ENCODE results near the gene TMEM240.
"Not testable (repeated sequence)": the region's sequence is repeated elsewhere in the genome, so short reads cannot be mapped to it uniquely, and the experiment has no call there.

The TMEM240 gene

DNA sequence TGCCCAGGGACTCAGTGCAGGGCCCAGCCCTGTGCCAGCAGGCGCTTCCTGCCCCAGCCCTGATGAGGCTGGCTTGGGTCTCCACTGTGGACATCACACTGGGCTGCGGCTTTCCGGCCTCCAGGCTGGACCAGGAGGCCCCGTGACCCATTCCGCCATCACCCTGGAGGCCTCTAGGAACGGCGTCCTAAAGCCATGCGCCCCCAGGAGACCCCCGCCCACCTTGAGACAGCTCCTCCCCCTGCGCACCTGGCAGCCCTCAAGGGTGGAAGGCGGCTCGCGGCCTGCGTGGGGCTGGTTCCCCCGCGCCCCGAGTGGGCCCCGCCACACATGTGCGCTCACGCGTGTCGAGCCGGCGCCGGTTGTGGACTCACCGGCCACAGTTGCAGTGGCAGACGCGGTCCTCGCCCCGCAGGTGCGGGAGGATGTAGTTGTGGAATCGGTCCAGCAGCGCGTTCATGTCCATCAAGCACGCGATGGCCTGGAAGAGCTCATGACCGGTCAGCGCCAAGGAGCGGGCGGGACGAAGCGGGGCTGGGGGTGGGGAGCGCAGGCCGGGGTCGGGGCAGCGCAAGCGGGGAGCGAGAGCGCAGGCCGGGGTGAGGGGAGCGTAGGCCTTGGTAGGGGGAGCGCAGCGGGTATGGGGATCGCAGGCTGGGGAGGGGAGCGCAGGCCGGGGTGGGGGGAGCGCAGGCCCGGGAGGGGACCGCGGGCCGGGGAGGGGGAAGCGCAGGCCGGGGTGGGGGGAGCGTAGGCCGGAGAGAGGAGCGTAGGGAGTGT lies 924 bp downstream of the TMEM240 start:
- no peak for DNase-seq

GRCh38 chr1:1538989-1539309 lies 1.5 kb downstream of the TMEM240 start:
- DNase-seq = no peak

DNA sequence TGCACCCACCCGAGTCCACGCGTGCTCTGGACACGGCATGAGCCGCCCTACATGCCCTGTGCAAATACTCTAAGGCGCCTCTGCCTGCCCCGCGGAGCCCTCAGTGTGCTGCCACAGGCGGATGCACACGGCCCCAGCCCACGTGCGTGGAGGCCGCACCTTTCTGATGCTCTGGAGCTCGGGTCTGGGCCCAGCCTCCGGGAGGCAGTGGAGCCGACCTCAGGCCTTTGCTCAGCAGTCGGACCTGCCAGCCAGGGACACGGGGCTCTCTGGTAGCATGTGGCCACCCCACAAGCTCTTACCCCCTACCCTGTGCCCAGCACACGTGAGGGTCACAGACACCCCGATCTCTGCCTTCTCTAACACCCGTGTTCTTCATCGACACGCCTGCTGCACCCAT lies 2.1 kb downstream of the TMEM240 start:
- DNase-seq = no peak

DNA sequence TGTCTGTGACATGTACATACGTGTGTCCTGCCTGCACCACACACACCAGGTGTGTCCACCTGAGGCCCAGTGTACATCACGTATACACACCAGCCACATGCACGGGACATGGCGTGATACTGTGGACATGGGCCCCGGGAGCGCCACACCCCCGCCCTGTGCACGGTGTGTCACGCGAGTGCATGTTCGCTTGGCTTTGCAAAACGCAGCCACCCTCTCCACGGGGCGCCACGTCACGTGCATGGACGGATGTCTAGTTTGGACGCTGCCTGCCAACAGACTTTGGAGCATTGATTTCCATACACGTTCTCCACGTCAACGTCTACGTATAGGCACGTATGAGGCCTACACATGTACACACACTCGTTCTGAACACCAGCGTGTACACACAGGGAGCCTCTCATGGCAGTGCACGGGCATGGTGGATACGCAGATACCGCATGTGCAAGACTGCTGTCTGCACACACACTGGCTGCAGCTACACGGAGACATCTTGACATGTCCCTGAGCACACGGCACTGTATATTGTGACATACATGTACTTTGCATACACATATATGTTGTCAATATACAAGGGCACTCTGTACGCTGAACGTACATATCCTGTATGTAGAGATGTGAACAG lies 2.7 kb downstream of the TMEM240 start:
- no peak for DNase-seq

DNA sequence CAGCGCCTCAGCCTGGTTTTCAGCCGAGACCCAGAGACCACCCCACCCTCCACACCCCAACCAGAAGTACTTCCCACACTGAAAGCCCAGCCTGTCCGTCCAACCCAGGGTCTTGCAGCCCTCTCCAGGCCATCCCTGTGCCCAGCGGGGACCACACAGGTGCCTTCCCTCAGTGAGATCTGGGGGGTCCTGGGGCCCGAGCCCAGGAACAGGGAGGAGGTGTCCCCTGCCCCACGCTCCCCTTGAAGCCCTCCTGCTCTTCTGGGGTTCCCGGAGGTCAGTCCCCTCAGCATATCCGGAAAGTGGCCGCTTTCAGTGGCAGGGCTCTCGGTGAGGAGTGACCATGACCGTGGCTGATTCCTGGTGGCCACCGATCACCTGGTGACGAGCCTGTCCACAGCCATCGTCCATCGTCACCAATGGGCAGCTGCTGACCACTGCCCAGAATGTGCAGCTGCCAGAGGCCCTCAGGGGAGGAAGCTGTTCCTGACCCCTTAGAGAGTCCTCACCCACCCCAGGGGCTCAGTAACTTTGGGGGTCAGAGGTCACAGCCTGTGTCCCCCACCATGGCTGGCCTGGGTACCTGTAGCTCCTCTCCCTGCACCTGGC lies 3.4 kb downstream of the TMEM240 start:
- no peak for DNase-seq

- no peak for DNase-seq
Observed at GRCh38 chr1:1536019-1536937, 4.1 kb downstream of the TMEM240 start.

DNA sequence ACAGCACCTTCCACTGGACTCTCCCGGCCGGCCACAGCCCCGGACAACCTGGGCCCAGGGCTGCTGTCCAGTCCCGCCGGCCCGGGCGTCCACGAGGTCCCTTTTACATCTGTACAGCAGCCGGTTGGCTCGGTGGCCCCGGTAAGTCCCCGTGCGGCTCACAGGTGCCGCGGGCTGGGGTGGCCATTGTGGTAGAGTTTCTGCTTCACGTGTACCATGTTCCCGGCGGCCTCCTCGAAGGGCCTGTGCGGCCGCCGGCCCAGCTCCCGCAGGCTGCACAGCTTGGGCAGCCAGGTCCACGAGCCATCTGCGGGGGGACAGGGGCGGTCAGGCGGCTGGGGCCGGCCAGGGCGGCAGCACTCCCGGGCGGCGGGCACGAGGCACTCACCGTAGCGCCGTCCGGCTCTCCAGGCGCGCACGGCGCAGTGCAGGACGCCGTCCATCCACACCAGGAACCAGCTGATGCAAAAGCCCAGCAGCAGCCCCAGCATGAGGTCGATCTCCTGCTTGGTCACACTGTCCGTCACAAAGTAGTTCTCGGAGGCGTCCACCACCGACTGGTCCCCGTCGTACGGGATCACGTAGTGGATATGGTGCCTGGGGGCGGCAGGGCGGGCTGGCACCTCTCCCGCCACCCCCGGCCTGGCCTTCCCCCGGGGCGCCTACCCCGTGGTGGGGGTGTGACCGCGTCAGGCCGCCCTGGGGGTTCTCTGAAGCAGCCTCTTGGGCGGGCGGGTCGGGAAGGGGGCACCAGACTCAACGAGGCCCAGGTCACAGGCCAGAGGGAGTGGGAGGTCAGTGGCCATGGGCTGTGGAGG lies 5.0 kb downstream of the TMEM240 start:
- no peak for DNase-seq

GRCh38 chr1:1534401-1535154 lies 5.8 kb downstream of the TMEM240 start:
- no peak for DNase-seq

- not testable (repeated sequence) for DNase-seq
Observed at GRCh38 chr1:1533894-1534291, 6.5 kb downstream of the TMEM240 start.

GRCh38 chr1:1533176-1533893 lies 7.1 kb downstream of the TMEM240 start:
- DNase-seq = not testable (repeated sequence)

DNA sequence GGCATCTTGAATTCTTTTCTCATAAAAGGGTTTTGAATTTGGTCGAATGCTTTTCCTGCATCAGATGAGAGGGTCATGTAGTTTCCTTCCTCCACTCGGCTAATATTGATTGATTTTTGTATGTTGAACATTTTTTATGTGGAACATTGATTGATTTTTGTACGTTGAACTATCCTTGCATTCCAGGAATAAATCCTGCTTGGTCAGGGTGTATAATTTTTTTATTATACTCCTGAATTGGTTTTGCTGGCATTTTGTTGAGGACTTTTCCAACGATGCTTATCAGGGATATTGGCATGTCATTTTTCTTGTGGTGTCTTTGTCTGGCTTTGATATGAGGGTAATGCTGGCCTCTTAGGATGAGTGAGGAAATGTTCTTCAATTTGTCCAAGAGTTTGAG lies 8.5 kb downstream of the TMEM240 start:
- DNase-seq = no peak

GRCh38 chr1:1529936-1530335 lies 10.5 kb downstream of the TMEM240 start:
- no peak for DNase-seq

GRCh38 chr1:1529321-1529720 lies 11.1 kb downstream of the TMEM240 start:
- no peak for DNase-seq

GRCh38 chr1:1528301-1529267 lies 11.8 kb downstream of the TMEM240 start:
- DNase-seq = no peak

- no peak for DNase-seq
Observed at GRCh38 chr1:1527092-1527816, 13.2 kb downstream of the TMEM240 start.

DNA sequence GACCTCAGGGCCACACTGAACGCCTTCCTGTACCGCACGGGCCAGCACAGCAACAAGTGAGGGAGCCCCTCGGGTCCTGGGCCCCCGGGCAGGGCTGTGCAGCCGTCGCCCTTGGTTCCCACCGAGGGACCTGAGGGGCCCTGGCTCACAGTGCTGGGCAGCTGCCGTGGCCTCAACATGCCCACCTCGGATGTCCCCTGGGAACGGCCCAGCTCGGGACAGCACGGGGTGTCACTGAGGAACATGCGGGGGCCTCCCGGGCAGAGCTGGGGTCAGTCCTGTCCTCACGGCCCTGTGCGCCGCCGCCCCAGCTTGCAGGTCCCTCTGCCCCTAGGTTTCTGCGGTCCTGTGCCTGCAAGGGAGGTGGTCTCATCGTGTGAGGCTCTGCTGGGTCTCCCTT lies 13.9 kb downstream of the TMEM240 start:
- not testable (repeated sequence) for DNase-seq

- DNase-seq = not testable (repeated sequence)
Observed at GRCh38 chr1:1524750-1525383, 15.6 kb downstream of the TMEM240 start.

- DNase-seq = not testable (repeated sequence)
Observed at GRCh38 chr1:1523651-1524050, 16.8 kb downstream of the TMEM240 start.
